Posterior vena cava (tissue), 2 donors: ENCODE measurements around the gene GALNT9. TPM values are rescaled to one million over a fixed set of nuclear protein-coding genes. Genes with fewer than 3 reads are reported as not detected.
"Not testable (repeated sequence)": the region's sequence is repeated elsewhere in the genome, so short reads cannot be mapped to it uniquely, and the experiment has no call there.

Experiments
- DNase-seq: peaks from one replicate; pipeline ENCODE4 v3.0.0-alpha.2; 2020; ENCODE audit warnings: low spot score
- intact Hi-C, 2 donors: fragments of 100-400 bp; cut with DNase I; formaldehyde crosslinking; loops; one replicate each; pipeline versions ENCODE4 v1.14.1 to v1.14.2; 2022 to 2023
- total RNA-seq, 2 donors: library from RNA; stranded (reverse); fragmentation: NEBNext Ultra II Directional; extraction: Animal tissue kit (Norgen Biotek cat#: 25700); gene quantifications; one replicate each; pipeline ENCODE4 v1.2.1, GENCODE V29; 2021
- donor health status: DM: yes; HTN: yes; CAD: no.
- donor health status: DM: yes; HTN: yes; CAD: no.

The GALNT9 gene
- total RNA-seq, 2 donors from 2014 or later, result not detected

- DNase-seq, result no peak
Observed at GRCh38 chr12:132263061-132263360, 66.4 kb downstream of the GALNT9 start.

GRCh38 chr12:132262256-132263060, 66.9 kb downstream of the GALNT9 start:
- DNase-seq, result no peak
- intact Hi-C loops, result no loop called here

More at GRCh38 chr12:132263061-132263360, 66.4 kb downstream of the GALNT9 start:
- intact Hi-C loops, result no loop called here

- intact Hi-C loops, result no loop called here
- DNase-seq, result no peak
Observed at GRCh38 chr12:132261328-132262138, 67.9 kb downstream of the GALNT9 start.

DNA sequence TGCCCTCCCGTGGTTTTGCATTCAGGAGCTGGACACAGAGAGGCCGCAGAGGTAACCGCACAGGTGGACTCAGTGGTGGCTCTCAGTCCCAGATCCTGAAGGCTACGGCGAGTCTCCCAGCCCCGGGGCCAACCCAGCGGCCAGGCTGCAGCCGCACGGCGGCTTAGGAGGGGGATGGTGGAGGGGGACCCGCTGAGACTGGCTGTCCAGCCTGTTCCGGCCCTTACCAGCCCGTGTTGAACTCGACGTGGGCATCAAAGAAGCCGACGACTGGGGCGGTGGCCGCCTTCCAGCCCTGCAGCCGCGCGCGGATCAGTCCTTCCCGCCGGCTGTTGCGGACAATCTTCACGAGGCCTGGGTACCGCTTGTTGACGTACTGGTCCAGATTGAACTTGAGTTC, 68.7 kb downstream of the GALNT9 start:
- intact Hi-C loops, result no loop called here
- no peak for DNase-seq

DNA sequence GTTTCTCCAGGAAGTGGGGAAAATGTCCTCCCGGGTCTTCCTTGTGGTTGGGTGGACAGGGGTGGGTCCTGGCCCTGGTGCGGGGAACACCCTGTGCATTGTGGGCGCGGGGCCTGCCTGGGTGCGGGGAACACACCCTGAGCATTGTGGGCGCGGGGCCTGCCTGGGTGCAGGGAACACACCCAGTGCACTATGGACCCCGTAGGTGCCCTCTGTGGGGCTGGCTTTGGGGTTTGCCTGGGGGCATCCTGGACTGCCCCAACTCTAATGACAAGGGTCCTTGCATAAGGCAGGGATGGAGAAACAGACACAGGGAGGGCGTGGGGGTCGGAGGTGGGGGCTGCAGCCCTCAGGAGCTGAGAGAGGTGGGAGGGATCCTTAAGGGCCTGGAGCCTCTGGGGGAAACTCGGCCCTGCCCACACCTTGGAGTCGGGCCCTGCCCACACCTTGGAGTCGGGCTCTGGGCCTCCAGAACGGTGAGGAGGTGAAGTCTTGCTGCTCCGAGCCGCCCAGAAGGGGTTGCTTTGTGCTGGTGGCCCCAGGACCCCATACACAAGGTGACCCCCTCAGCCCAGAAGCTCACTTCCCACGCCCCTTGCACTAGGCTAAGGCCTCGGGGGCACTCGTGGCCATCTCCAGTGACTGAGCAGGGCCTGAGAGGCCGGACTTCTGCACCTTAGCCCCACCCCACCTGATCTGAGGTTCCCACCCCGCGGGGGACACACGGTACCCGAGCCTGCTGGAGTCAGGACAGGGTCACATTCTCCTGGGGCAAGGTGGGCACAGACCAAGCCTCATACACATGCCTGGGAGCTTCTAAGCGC, 69.3 kb downstream of the GALNT9 start:
- DNase-seq, result no peak
- intact Hi-C loops, result no loop called here

DNA sequence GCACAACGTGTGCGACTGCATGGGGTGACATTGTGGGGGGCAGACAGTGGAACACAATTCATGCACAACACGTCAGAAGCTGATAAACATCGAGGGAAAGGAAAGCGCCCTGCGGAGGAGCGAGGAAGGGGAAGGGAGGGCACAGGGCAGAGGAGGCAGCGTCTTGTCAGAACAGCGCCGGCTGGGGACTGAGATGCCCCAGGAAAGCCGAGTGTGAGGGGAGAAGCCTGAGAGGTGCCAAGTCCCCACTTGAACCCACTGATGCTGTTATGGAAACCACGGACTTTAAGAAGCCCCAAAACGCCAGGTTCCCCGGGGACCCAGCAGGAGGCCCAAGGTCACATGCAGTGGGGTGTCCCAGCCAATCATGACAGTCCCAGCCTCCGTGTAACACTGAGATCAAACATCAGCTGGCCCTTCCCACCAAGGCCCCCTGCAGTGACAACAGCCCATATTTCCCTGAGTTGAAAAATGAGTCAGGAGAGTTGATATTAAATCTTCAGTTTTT, 70.0 kb downstream of the GALNT9 start:
- intact Hi-C loops, result no loop called here

GRCh38 chr12:132258543-132258942, 70.8 kb downstream of the GALNT9 start:
- DNase-seq, result no peak
- intact Hi-C loops, result no loop called here

More for the DNA sequence above, 70.0 kb downstream of the GALNT9 start:
- DNase-seq, result no peak

GRCh38 chr12:132257955-132258490, 71.4 kb downstream of the GALNT9 start:
- intact Hi-C loops, result no loop called here

DNA sequence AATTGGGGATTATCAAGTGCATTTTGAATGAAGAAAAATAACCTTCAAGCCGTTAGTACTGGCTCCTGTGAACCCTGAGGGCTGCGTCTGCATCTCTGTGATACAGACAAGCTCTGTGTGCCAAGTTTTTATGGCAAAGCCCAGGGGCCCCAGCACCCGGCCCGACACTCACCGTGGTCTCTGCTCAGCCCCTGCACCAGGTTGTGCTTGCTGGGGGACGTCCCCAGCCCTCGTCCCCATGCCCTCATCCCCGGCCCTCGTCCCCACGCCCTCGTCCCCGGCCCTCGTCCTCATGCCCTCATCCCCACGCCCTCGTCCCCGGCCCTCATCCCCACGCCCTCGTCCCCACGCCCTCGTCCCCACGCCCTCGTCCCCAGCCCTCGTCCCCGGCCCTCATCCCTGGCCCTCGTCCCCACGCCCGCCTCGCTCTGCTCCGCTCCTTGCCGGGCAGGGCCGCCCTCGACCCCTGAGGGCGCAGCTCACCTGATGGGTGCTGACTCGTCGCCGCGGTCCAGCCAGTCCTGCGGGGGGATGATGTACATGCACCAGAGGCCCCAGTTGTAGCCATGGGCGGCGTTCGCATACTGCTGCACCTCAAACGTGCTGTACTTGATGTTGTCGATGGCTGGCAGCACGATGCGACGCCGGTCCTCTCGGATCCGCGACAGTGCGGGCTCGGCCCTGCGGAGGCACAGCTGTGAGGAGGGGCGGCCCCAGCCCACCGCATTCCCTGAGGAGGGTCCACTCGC, 72.0 kb downstream of the GALNT9 start:
- intact Hi-C loops, result no loop called here
- DNase-seq, result no peak

More at GRCh38 chr12:132257955-132258490, 71.4 kb downstream of the GALNT9 start:
- DNase-seq, result no peak

DNA sequence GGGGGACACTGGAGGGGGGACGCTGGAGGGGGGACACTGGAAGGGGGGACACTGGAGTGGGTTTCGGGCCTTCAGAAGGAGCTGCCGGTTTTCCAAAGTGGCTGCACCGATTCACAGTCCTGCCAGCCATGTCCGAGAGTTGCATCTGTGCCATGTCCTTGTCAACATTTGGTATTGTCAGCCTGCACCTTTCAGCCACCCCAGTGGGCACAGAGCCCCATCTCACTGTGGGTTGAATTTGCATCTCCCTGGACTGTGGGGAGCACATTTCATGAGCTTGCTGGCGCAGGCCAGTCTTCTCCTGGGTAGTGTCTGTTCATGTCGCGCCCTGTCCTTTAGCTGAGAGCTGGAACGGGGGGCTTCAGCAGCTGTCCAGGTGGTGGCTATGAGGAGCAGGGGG, 72.7 kb downstream of the GALNT9 start:
- DNase-seq, result no peak
- intact Hi-C loops, result no loop called here

DNA sequence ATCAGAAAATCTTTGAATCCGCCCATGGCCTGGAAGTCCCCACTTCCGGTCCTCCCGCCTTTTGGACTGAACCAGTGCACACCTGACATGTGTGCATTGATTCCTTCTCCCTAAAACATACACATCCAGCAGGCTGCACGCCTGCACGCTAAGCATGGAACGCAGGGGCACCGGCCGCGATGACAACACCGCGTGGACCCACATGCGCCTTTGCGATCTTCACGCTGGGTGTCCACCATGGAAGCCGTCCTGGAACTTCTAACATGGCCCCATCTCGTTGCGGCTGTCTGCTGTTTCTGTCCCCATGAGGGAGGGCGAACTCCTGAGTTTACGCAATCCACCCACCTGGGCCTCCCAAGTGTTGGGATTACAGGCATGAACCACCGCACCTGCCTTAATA, 73.7 kb downstream of the GALNT9 start:
- DNase-seq, result no peak
- intact Hi-C loops, result no loop called here

GRCh38 chr12:132253698-132254480, 75.5 kb downstream of the GALNT9 start:
- intact Hi-C loops, result no loop called here
- no peak for DNase-seq

- intact Hi-C loops, DNase-seq: not testable (repeated sequence)
Observed at GRCh38 chr12:132252981-132253380, 76.4 kb downstream of the GALNT9 start.

DNA sequence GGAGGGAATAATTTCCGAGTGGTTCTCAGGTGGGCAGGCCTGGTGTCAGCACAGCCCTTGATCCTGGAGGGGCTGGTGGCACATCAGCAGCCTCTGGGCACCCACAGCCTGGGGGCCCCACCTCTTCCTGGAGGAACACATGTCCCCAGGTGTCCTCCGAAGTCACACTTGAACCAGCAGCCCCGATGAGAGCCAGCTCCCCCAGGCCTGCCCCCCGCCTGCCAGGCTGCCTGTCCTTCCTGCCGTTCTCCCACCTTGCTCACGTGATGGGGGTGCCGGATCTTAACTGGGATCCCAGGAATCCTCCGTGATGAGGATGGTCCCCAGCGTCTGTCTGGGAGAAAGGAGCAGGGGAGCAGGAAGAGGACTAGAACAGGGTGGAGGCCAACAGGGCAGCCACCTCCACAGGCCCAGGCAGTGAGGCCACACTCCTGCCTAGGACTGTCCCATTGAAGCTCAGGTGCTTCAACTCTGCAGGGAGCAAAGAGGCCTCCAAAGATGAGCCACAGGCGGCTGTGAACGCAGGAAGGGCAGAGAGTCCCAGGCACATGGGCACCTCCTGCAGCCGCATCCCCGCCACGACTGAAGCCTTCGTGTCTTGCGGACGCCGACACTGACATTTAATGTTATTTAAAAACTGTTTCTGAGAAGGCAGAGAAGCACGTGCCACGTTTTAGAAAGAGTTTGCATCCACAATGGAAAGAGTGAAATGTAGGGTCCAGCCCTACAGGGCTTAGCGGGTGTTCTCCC, 77.5 kb downstream of the GALNT9 start:
- no peak for DNase-seq
- intact Hi-C loops, result no loop called here

DNA sequence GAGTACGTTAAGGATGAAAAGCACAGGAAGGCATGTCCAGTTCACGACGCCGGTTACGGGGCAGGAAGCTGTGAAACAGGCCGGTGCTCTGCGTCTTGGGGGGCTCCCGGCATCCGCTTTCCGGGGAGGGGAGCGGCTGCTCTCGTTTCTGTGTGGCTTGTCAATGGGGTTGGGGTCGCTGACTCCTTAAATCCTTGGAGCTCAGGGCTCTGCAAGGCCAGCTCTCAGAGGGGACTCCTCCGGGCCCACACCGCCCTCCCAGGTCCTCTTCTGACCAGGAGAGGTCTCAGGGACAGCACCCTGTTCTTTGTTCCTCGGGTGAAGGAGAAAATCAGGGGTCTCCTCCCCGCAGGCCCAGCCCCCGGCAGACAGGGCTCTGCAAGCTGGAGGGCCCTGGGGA, 78.1 kb downstream of the GALNT9 start:
- DNase-seq, result no peak

GRCh38 chr12:132250707-132251106, 78.7 kb downstream of the GALNT9 start:
- DNase-seq, result no peak

More for the DNA sequence above, 78.1 kb downstream of the GALNT9 start:
- intact Hi-C loops, result no loop called here

More at GRCh38 chr12:132250707-132251106, 78.7 kb downstream of the GALNT9 start:
- intact Hi-C loops, result no loop called here
